Ecto neural progenitor cell (in vitro differentiated cells): Measurements from ENCODE around the gene NKX6-1.

Source experiments
- DNase-seq: peaks from one replicate; pipeline ENCODE4 v3.0.0-alpha.2; 2018; ENCODE audit warnings: low spot score

NKX6-1 gene

GRCh38 chr4:84498935-84499623, at the start of gene NKX6-1:
NKX6-1 (minus strand) TSS chr4:84499292; CDS start chr4:84498228, 1,064 bp downstream.
- DNase-seq, result peak; percentile 95

- no peak for DNase-seq
Observed at GRCh38 chr4:84547211-84547610, 48.1 kb upstream of the NKX6-1 start.

GRCh38 chr4:84545093-84545492, 46.0 kb upstream of the NKX6-1 start:
- no peak for DNase-seq

DNA sequence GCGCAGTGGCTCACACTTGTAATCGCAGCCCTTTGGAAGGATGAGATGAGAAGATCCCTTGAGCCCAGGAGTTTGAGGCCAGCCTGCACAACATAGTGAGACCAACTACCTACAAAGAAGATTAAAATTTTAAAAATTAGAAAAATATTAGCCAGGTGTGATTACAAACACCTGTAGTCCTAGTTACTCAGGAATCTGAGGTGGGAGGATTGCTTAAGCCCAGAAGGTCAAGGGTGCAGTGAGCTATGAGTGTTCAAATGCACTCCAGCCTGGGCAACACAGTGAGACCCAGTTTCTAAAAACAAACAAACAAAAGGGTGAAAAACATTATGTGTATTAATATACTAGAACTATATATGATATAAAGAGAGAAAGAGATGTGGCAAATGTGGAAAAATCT, 36.8 kb upstream of the NKX6-1 start:
- DNase-seq, result no peak

DNA sequence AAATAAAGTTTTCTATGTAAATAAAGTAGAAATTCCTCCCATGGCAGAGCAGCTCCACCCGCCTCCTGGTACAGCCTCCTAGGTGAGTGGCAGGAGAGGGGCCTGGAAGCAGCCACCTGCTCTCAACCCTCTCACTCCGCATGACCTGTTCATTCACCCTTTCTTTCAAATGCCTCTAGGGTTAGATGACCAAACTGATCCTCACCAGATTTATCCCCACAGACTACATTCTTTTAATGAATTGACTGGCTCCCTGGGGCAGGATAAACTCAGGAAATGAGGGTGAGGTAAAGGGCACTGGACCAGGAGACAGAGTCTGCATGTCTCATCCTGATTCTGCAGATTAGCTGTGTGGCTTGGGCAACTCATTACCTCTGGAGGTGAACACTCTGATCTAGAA, 32.6 kb upstream of the NKX6-1 start:
- DNase-seq, result no peak

DNA sequence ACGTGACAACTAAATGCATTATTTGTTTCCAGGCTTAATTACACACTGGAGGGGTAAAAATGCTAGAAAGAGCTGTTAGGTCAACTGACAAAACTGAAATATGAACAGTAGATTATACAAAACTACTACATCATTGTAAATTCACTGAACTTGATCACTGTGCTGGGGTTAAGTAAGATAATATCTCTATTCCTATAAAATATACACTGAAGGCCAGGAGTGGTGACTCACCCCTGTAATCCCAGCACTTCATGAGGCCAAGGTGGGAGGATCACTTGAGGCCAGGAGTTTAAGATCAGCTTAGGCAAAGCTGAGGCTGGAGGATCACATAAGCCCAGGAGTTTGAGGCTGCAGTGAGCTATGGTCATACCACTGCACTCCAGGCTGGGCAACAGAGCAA, 31.8 kb upstream of the NKX6-1 start:
- no peak for DNase-seq

GRCh38 chr4:84530454-84530853, 31.4 kb upstream of the NKX6-1 start:
- DNase-seq, result no peak

DNA sequence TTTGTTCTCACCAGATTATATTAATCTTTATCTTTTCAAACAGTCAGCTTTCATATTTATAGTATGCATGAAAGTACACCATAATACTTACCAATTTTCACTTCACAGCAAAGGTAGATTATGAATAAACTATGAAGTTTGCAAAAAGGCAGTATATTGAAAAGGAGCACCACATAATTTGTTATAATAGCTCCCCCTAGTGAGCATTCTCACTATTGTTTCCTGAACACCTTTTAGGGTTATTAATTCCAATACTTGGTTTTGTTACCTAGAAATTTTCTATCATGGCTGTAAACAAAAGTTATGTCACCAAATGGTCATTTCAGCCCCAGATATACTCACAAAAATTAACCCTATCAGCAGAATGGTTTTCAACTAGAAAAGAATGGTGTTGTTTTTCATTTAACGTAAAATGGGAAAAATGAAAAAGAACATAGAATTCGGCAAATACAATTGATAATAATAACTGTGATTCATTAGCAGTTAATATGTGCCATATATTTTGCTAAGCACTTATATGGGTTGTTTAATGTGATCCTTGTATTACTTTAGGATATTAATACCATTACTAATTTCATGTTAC, 30.2 kb upstream of the NKX6-1 start:
- DNase-seq, result no peak

- DNase-seq, result no peak
Observed at GRCh38 chr4:84527391-84527790, 28.3 kb upstream of the NKX6-1 start.

GRCh38 chr4:84515075-84515474, 16.0 kb upstream of the NKX6-1 start:
- DNase-seq, result no peak

- no peak for DNase-seq
Observed at GRCh38 chr4:84512277-84512676, 13.2 kb upstream of the NKX6-1 start.

- no peak for DNase-seq
Observed at GRCh38 chr4:84511703-84512102, 12.6 kb upstream of the NKX6-1 start.

- DNase-seq, result no peak
Observed at GRCh38 chr4:84507941-84508340, 8.8 kb upstream of the NKX6-1 start.

GRCh38 chr4:84504821-84505220, 5.7 kb upstream of the NKX6-1 start:
- DNase-seq, result no peak

DNA sequence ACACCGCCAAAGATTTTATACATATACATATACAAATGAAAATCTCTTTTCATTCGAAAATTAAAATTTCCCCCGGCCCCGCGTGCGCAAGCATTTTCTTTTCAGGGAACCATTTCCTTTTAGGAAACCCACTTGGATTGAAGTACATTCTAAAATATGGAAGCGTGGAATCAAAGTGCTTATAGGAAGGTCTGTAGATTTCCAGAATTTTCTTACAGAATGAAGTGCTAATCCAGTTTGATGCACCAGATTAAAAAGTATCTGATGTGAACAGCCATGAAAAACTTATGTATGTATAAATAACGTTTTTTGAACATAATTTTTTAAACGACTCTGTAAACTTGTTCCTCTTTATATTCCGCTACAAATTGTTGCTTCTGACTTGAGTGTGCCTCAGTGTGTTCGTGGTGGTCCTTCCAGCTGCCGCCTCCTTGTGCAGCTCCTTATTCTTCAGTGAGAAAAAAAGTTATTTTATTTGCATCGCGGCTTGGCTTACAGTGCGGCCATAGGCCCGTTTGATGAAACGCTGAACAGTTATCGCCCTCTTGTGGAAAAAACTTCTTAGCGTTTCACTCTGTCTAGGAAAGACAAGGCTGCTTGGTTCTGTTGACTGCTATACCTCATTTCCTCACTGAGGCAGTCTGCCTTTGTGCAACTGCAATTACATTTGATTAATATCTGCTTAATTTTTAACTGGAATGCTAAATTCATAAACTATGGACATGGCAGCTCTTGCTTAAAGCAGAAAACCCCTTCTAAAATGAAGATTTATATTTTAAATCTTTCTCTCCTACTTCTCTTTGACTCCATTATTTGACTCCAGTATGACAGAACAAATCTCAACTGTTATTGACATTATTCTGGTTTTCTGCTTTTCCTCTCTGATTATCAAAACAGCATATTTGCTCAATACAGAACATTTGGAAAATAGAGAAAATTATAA, 4.7 kb upstream of the NKX6-1 start:
- DNase-seq, result no peak

DNA sequence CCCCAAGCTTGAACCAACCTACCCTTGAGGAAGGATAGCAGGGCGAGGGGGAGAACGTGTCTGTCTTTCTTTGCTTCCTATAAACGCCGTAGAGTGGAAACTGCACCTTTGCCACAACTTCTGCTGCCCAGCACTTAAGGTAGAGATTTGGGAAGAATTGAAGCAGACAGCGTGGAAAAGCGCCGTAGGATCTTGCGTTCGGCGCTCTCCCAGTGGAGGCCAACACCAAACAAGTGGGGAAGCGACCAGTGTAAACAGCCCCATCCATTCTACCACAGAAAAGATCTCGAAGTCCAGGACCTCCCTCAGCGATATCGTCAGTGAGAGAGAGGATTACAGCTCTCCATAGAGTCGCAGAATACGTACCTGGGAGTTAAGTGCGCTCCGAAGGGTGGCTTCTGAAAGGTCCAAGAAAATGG, 3.9 kb upstream of the NKX6-1 start:
- DNase-seq, result no peak

DNA sequence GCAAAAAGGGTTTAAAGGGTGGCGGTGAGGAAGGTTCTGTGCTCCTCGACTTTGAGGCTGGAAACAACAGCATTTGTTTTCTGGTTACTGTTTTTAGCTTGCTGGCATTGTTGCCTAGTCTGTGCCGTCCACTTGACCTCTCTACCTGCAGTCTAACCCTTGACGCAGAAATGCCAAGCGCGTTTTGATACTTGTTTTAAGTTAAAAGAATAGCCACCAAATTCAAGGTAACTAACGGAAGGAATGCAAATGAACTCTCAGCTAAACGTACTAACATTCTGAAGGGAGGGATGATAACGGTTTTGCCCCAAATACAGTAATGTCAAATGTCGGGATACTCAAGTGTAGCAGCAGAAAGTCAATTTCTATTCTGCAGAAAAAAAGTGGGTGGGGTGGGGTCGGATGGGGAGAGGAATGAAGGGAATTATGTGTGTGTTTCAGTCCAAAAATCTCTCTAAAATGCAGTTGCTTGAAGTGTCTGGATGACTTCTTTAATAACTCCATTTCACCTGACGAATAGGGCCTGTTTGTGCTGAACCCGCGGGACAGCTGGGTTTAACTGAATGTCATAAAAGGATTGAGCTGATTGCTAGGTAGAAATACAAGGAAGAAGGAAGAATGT, 3.4 kb upstream of the NKX6-1 start:
- no peak for DNase-seq

- no peak for DNase-seq
Observed at GRCh38 chr4:84501721-84502267, 2.7 kb upstream of the NKX6-1 start.

DNA sequence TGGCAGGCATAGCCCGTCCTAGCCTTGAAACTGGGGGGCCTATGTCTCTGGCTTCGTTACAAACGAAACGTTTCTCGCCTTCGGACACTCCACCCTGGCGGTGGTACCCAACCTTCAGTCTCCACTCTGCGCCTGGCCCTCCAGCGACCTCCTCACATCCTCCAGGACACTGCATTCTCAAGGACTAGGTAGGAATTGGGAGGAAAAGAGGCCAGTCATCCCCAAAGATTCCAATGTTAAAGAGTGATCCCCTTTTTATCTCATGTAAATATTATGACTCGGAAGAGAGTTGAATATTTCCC, 2.1 kb upstream of the NKX6-1 start:
- no peak for DNase-seq

DNA sequence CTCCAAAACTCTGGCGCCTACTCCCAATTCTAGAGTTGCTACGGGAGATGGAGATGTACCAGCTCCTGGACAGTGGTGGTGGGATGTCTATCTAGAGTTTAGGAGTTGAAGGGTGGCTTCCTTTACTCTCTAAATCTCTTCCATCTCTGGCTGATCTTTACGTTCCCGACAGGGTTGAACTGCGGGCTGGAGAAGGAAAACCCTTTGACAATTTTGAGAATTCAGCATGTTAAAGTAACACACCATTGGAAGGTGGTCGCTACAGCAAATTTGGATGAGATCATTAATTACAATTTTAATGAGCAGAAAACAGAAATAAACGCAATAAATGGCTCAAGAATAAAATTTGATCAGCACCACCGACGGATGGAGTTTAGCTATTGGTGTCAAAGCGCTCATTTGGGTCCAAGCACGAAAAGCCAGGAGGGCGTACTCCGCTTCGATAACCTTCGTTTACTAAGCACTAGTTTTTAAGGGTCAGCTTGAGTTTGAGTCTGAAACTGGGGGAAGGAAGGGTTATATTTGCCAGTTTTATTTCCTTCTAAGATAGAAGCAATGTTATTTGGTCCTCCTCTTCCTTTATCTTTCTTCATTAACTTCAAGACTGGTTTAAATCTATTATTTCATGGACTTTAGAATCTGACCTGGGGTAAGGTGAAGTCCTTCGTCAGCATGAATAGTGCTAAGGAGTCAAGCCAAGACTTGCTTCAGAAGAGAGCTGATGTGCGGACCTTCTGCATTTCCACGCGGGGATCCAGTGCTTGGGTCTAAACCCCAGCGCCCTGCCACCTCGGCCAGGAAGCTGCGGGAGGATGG, 1.5 kb upstream of the NKX6-1 start:
- DNase-seq, result no peak

DNA sequence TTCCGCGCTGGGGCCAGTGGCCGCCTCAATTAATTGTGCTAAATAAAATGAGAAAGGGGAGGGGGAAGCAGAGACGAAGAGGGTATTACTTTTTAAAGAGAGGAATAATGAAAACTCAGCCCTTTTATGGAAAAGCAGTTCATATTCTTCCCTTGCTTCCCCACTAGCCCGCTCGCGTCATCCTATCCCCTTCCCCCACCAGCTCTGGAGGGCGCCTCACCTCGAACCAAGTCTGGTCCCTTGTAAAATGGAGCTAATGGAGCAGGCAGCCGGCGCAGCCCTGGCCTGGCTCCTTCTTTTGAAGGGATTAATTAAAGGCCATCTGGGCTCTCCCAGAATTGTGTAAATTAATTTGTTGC, 511 bp upstream of the NKX6-1 start:
- no peak for DNase-seq
